Endothelial cell of umbilical vein (primary cell): ENCODE measurements around the gene ITGA7. TPM values are rescaled to one million over a fixed set of nuclear protein-coding genes. Genes with fewer than 3 reads are reported as not detected.

ENCODE experiments used
- BruUV-seq: library from RNA; stranded (reverse); fragments of 400-500 nt; replicated peaks from 2 replicates; lab custom pipeline; 2021; lab: Mats Ljungman, UMichigan
- CTCF ChIA-PET: fragments of 300-600, 350-600 bp; sonication (Branson Sonifier 250); formaldehyde crosslinking; loops from one replicate; lab custom pipeline; 2021; ENCODE audit warnings: antibody characterized with exemption, inconsistent platforms; lab: Charles Lee
- POLR2A ChIA-PET: fragments of 300-600, 350-600 bp; sonication (Branson Sonifier 250); formaldehyde crosslinking; loops from one replicate; lab custom pipeline; 2021; ENCODE audit warnings: antibody characterized with exemption, inconsistent platforms; lab: Charles Lee
- DNase-seq: peaks from one replicate; pipeline ENCODE4 v3.0.0-alpha.2; 2011; ENCODE audit warnings: low read depth, low spot score
- FAIRE-seq: peaks from 2 replicates; lab custom pipeline; 2011; peaks lifted over from hg19 to GRCh38; lab: Jason Lieb, UNC
- H2AFZ ChIP-seq: 2 replicates; pipeline ENCODE4 v1.6.0; 2012; ENCODE audit warnings: low read depth, low read length, control low read depth, inconsistent platforms
- H3K27ac ChIP-seq: 2 replicates; pipeline ENCODE4 v1.5.1; 2011; ENCODE audit warnings: low read depth, mild to moderate bottlenecking, control low read depth, low read length, moderate library complexity; ENCODE audit not compliant: insufficient read depth
- H3K27me3 ChIP-seq, 2 experiments: 2 replicates each; pipeline versions ENCODE4 v1.6.0 to v1.6.1; 2011; ENCODE audit warnings: low read length in 2 of 2, mixed read lengths in 1 of 2; ENCODE audit not compliant: control insufficient read depth in 2 of 2, insufficient read depth in 2 of 2
- H3K36me3 ChIP-seq, 2 experiments: 2 replicates in 1 of 2; 3 replicates in 1 of 2; pipeline ENCODE4 v1.5.1; 2011; ENCODE audit warnings: low read length in 2 of 2, mild to moderate bottlenecking in 1 of 2, moderate library complexity in 1 of 2; ENCODE audit not compliant: control insufficient read depth in 2 of 2, insufficient read depth in 2 of 2; ENCODE audit errors: extremely low read depth in 1 of 2
- H3K4me1 ChIP-seq: 3 replicates; pipeline ENCODE4 v1.5.1; 2011; ENCODE audit warnings: mild to moderate bottlenecking, low read length; ENCODE audit not compliant: control insufficient read depth, insufficient read depth; ENCODE audit errors: extremely low read depth
- H3K4me2 ChIP-seq: 2 replicates; pipeline ENCODE4 v1.6.1; 2011; ENCODE audit warnings: low read length, control low read depth, mixed read lengths; ENCODE audit not compliant: insufficient read depth
- H3K4me3 ChIP-seq, 3 experiments: fragments of 200-600 bp in 1 of 3; sonication (generic), shearing (Covaris generic) in 1 of 3; replicated peaks in 1 of 3; 2 replicates each; pipeline ENCODE4 v1.5.1; 2011 to 2016; ENCODE audit warnings: control low read depth in 3 of 3, low read length in 3 of 3, mild to moderate bottlenecking in 2 of 3, inconsistent platforms in 1 of 3, low read depth in 1 of 3, moderate library complexity in 1 of 3; ENCODE audit not compliant: insufficient read depth in 1 of 3
- H3K79me2 ChIP-seq: 2 replicates; pipeline ENCODE4 v1.6.0; 2012; ENCODE audit warnings: low read length, inconsistent platforms; ENCODE audit not compliant: control insufficient read depth, insufficient read depth
- H3K9ac ChIP-seq: replicated peaks from 2 replicates; pipeline ENCODE3; 2011; ENCODE audit warnings: low read length, control low read depth; ENCODE audit not compliant: insufficient read depth; ENCODE audit errors: extremely low read depth
- H3K9me1 ChIP-seq: replicated peaks from 3 replicates; pipeline ENCODE4 v1.6.0; 2011; ENCODE audit warnings: mild to moderate bottlenecking, low read length; ENCODE audit not compliant: control insufficient read depth, insufficient read depth; ENCODE audit errors: extremely low read depth
- H3K9me3 ChIP-seq: replicated peaks from 2 replicates; pipeline ENCODE4 v1.5.1; 2012; ENCODE audit warnings: low read length, inconsistent platforms; ENCODE audit not compliant: control insufficient read depth, insufficient read depth
- H4K20me1 ChIP-seq: replicated peaks from 2 replicates; pipeline ENCODE3; 2011; ENCODE audit warnings: mild to moderate bottlenecking, low read length; ENCODE audit not compliant: control insufficient read depth, insufficient read depth; ENCODE audit errors: extremely low read depth
- EZH2 ChIP-seq: IDR thresholded peaks from 2 replicates; pipeline ENCODE4 v1.6.1; 2012; ENCODE audit warnings: borderline replicate concordance, low read depth, mild to moderate bottlenecking, moderate library complexity, low read length, inconsistent platforms; ENCODE audit not compliant: severe bottlenecking
- FOS ChIP-seq: IDR thresholded peaks from 2 replicates; pipeline ENCODE4 v1.6.1; 2011; ENCODE audit warnings: mild to moderate bottlenecking, low read length, moderate library complexity, borderline replicate concordance; ENCODE audit not compliant: insufficient read depth
- GATA2 ChIP-seq: IDR thresholded peaks from 2 replicates; pipeline ENCODE4 v1.7.0; 2011; ENCODE audit warnings: low read depth, mild to moderate bottlenecking, moderate library complexity, mixed read lengths, low read length; ENCODE audit not compliant: insufficient read length, insufficient read depth
- JUN ChIP-seq: IDR thresholded peaks from 2 replicates; pipeline ENCODE4 v1.6.1; 2011; ENCODE audit warnings: borderline replicate concordance, low read depth; ENCODE audit not compliant: insufficient read length, insufficient read depth
- MYC ChIP-seq: IDR thresholded peaks from one replicate; pipeline ENCODE4 v1.6.1; 2011; ENCODE audit warnings: mild to moderate bottlenecking, low read depth, low read length
- POLR2A ChIP-seq: IDR thresholded peaks from 2 replicates; pipeline ENCODE4 v1.6.1; 2012; ENCODE audit warnings: low read depth, mild to moderate bottlenecking, control low read depth, low read length
- POLR2AphosphoS5 ChIP-seq: IDR thresholded peaks from 2 replicates; pipeline ENCODE4 v1.6.1; 2012; ENCODE audit warnings: low read depth, mild to moderate bottlenecking, control low read depth, low read length, moderate library complexity; ENCODE audit not compliant: insufficient read depth
- dilution Hi-C: fragments of 300-500 bp; cut with MboI; formaldehyde crosslinking; loops from one replicate; pipeline ENCODE4 v1.15.0; 2019; ENCODE audit warnings: low sequenced_read_pairs; ENCODE audit not compliant: extremely low pct_ligation_motif_present
- intact Hi-C: fragments of 100-400 bp; cut with micrococcal nuclease; formaldehyde crosslinking; loops from one replicate; pipeline ENCODE4 v1.10.0; 2022
- polyA plus RNA-seq, 4 experiments: library from polyadenylated mRNA; depleted of rRNA in 3 of 4; stranded (reverse) in 3 of 4; unstranded in 1 of 4; fragments of >200 nt; gene quantifications; 2 replicates each; pipeline versions ENCODE4 v1.2.1 to v1.2.3, GENCODE V29; 2011 to 2012; ENCODE audit warnings: missing spikeins in 1 of 4
- total RNA-seq: library from RNA; stranded (reverse); gene quantifications from 2 replicates; pipeline ENCODE4 v1.2.3, GENCODE V29; 2021
- TF ChIP-seq, protein P1 (sequence below): IDR thresholded peaks from 2 replicates; pipeline ENCODE4 v1.6.1; 2011; ENCODE audit not compliant: insufficient read depth, insufficient read length
- TF ChIP-seq, protein P2 (sequence below), 2 donors: IDR thresholded peaks; 1 replicate in 1 of 2; 2 replicates in 1 of 2; pipeline ENCODE4 v1.5.1; 2011; ENCODE audit warnings: low read length in 2 of 2, mild to moderate bottlenecking in 2 of 2, moderate library complexity in 2 of 2, control low read depth in 1 of 2, inconsistent platforms in 1 of 2, low read depth in 1 of 2; ENCODE audit not compliant: insufficient read depth in 1 of 2; ENCODE audit errors: extremely low read depth in 1 of 2

ITGA7 gene
- total and polyA plus RNA-seq, 2 donors (not counting 3 experiments of a cell fraction or from before 2014, with no cell fraction given) = 0.41 to 0.84 TPM

DNA sequence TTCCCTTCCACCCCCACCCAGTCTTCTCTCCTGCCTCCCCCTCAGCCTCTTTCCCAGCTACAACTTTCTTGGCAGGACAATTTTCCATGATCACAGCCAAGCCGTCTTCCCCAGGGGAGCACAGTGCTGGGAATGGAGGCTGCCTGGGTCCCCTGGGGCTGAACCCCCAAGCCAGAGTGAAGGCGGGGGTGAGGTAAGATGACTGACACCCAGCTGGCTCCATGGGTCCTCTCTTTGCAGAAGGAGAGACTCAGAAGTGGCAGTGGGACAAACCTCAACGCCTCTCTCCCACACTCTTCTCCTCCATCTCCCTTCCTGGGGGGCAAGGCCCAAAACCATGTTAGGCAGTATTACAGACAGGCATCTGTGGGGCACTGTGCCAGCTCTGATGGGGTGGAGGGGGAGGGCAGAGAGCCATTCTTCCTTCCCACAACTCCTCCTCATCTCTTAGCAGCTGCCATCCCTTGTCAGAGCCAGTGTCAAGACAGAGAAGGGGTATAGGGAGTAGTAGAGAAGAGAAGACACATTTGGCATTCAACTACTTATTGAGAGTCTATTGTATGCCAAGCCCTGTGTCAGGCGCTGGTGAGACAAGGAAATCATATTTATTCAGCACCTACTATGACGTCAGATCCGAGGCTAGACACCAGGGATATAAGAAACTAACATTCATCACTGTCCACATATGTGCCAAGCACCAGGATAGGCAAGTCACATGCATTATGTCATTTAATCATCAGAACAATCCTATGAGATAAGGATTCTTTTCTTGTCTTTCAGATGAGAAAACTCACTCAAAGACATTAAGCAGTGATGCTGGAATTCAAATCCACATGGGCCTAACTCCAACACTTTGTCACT lies 3.6 kb downstream of the ITGA7 start:
- CTCF ChIA-PET = interaction anchor here (1.9 kb wide), 1 partner anchor 48 kb away, joined by 8 read pairs; no protein-coding TSS in a partner anchor
- no peak overlapping the region for H3K4me3 ChIP-seq

More for the DNA sequence above, 3.6 kb downstream of the ITGA7 start:
- no peak for FAIRE-seq
- no peak overlapping the region for H3K9ac ChIP-seq
- H3K79me2 ChIP-seq = no peaks in the 10 kb centered on the region
- no peaks in the 10 kb centered on the region for H3K9me3 ChIP-seq
- POLR2A ChIA-PET = no interaction called here
- TF ChIP-seq, protein P1, sequence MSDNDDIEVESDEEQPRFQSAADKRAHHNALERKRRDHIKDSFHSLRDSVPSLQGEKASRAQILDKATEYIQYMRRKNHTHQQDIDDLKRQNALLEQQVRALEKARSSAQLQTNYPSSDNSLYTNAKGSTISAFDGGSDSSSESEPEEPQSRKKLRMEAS = no peak
- TF ChIP-seq POLR2A (no peak), GATA2 (no peak), MYC (no peak), FOS (no peak), JUN (no peak), EZH2 (no peak), POLR2AphosphoS5 (no peak)
- TF ChIP-seq, protein P2, sequence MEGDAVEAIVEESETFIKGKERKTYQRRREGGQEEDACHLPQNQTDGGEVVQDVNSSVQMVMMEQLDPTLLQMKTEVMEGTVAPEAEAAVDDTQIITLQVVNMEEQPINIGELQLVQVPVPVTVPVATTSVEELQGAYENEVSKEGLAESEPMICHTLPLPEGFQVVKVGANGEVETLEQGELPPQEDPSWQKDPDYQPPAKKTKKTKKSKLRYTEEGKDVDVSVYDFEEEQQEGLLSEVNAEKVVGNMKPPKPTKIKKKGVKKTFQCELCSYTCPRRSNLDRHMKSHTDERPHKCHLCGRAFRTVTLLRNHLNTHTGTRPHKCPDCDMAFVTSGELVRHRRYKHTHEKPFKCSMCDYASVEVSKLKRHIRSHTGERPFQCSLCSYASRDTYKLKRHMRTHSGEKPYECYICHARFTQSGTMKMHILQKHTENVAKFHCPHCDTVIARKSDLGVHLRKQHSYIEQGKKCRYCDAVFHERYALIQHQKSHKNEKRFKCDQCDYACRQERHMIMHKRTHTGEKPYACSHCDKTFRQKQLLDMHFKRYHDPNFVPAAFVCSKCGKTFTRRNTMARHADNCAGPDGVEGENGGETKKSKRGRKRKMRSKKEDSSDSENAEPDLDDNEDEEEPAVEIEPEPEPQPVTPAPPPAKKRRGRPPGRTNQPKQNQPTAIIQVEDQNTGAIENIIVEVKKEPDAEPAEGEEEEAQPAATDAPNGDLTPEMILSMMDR (IDR thresholded peaks at IDR 0.05; ENCODE audit: extremely low read depth in 1 of 2, insufficient read depth in 1 of 2, low read depth in 1 of 2, low read length in 2 of 2) = no peak
- no peak overlapping the region for H2AFZ ChIP-seq
- H3K4me2 ChIP-seq = no peak overlapping the region
- peaks cover 23 to 30% of the 10 kb centered on the region in 2 experiments for H3K27me3 ChIP-seq
- dilution Hi-C loops (no loop called here), intact Hi-C loops (loop anchor here (5.0 kb wide), 1 partner anchor 42 kb away; no protein-coding TSS in a partner anchor)
- H3K9me1 ChIP-seq = no peaks in the 10 kb centered on the region
- no TSS peak for BruUV-seq
- H3K36me3 ChIP-seq = no peaks in the 10 kb centered on the region
- DNase-seq = no peak
- H4K20me1 ChIP-seq = no peaks in the 10 kb centered on the region
- H3K4me1 ChIP-seq = no peaks in the 10 kb centered on the region
- H3K27ac ChIP-seq = no peak overlapping the region
